Stromal cell of bone marrow (primary cell): Measurements from ENCODE around the gene CCDC183.
"Not testable (repeated sequence)": the region's sequence is repeated elsewhere in the genome, so short reads cannot be mapped to it uniquely, and the experiment has no call there.

Experiments used
- DNase-seq: peaks from one replicate; pipeline ENCODE4 v3.0.0-alpha.2; 2012; ENCODE audit warnings: low read depth

The CCDC183 gene

GRCh38 chr9:136802321-136802720, 6.2 kb downstream of the CCDC183 start:
- DNase-seq, result no peak

GRCh38 chr9:136803009-136803550, 6.9 kb downstream of the CCDC183 start:
- not testable (repeated sequence) for DNase-seq

GRCh38 chr9:136803551-136804508, 7.7 kb downstream of the CCDC183 start:
- DNase-seq, result no peak

- no peak for DNase-seq
Observed at GRCh38 chr9:136804509-136805206, 8.5 kb downstream of the CCDC183 start.

- DNase-seq, result no peak
Observed at GRCh38 chr9:136805207-136805740, 9.1 kb downstream of the CCDC183 start.

- DNase-seq, result no peak
Observed at GRCh38 chr9:136806067-136806466, 9.9 kb downstream of the CCDC183 start.

- no peak for DNase-seq
Observed at GRCh38 chr9:136806631-136807201, 10.6 kb downstream of the CCDC183 start.

- DNase-seq, result peak; percentile 49
Observed at GRCh38 chr9:136807281-136808074, 11.3 kb downstream of the CCDC183 start, which contains the start of gene RABL6. TSS of gene RABL6 (plus strand) at chr9:136807948. CDS start at chr9:136808197, 249 bp downstream.

- no peak for DNase-seq
Observed at GRCh38 chr9:136808075-136808805, 12.1 kb downstream of the CCDC183 start.

- DNase-seq, result no peak
Observed at GRCh38 chr9:136808806-136809158, 12.6 kb downstream of the CCDC183 start.

GRCh38 chr9:136814725-136815421, 18.7 kb downstream of the CCDC183 start:
- DNase-seq, result no peak

- DNase-seq, result no peak
Observed at GRCh38 chr9:136815422-136815782, 19.3 kb downstream of the CCDC183 start.

- DNase-seq, result no peak
Observed at GRCh38 chr9:136820971-136821825, 25.1 kb downstream of the CCDC183 start.

GRCh38 chr9:136821826-136822544, 25.8 kb downstream of the CCDC183 start:
- DNase-seq, result no peak

GRCh38 chr9:136823136-136824046, 27.3 kb downstream of the CCDC183 start:
- DNase-seq, result no peak

GRCh38 chr9:136824496-136825225, 28.5 kb downstream of the CCDC183 start:
- DNase-seq, result no peak
